K562 (cell line): ENCODE measurements around the gene SCUBE2. TPM values are rescaled to one million over a fixed set of nuclear protein-coding genes. Genes with fewer than 3 reads are reported as not detected.

Experiments used
- ARNT ChIP-seq, 2 experiments: fragments of 450-650 bp; IDR thresholded peaks; 2 replicates each; pipeline ENCODE4 v1.6.1; 2016; ENCODE audit warnings: mild to moderate bottlenecking in 1 of 2
- CTBP1 ChIP-seq: fragments of 450-650 bp; IDR thresholded peaks from 2 replicates; pipeline ENCODE4 v1.6.1; 2016; ENCODE audit warnings: borderline replicate concordance
- EGR1 ChIP-seq: fragments of 450-650 bp; conservative IDR thresholded peaks from 2 replicates; pipeline ENCODE4 v1.6.1; 2017; ENCODE audit warnings: mild to moderate bottlenecking
- ELK1 ChIP-seq: sonication (generic); formaldehyde crosslinking; IDR thresholded peaks from 2 replicates; pipeline ENCODE4 v1.8.1; 2022; ENCODE audit warnings: missing genetic modification reagents
- FOS ChIP-seq: IDR thresholded peaks from 3 replicates; pipeline ENCODE4 v1.6.1; 2011; ENCODE audit not compliant: insufficient read length; ENCODE audit errors: extremely low read depth
- FOXM1 ChIP-seq, 2 experiments: fragments of 450-650 bp in 1 of 2; sonication (generic) in 1 of 2; formaldehyde crosslinking in 1 of 2; IDR thresholded peaks; 2 replicates each; pipeline versions ENCODE4 v1.6.1 to v1.9.0; 2017 to 2022; ENCODE audit warnings: low read depth in 2 of 2, mild to moderate bottlenecking in 2 of 2, missing genetic modification reagents in 1 of 2, moderate library complexity in 1 of 2
- GATAD2A ChIP-seq: fragments of 450-650 bp; IDR thresholded peaks from 2 replicates; pipeline ENCODE4 v1.6.1; 2017
- HDAC3 ChIP-seq: fragments of 450-650 bp; IDR thresholded peaks from 2 replicates; pipeline ENCODE4 v1.6.1; 2018; ENCODE audit warnings: borderline replicate concordance, mild to moderate bottlenecking, moderate library complexity; ENCODE audit not compliant: partially characterized antibody
- HDAC6 ChIP-seq: IDR thresholded peaks from 2 replicates; pipeline ENCODE4 v1.6.1; 2012; ENCODE audit warnings: low read depth, mild to moderate bottlenecking, control low read depth, inconsistent platforms, low read length, moderate library complexity
- HMBOX1 ChIP-seq: sonication (generic); IDR thresholded peaks from 2 replicates; pipeline ENCODE4 v1.6.1; 2016
- HSF4 ChIP-seq: fragments of 250-450 bp; sonication (Bioruptor Pico); IDR thresholded peaks from 2 replicates; pipeline ENCODE4 v2.1.2; 2022; ENCODE audit warnings: mild to moderate bottlenecking, moderate library complexity, borderline replicate concordance
- IRF2 ChIP-seq: sonication (generic); formaldehyde crosslinking; IDR thresholded peaks from 2 replicates; pipeline ENCODE4 v1.8.1; 2022; ENCODE audit warnings: mild to moderate bottlenecking, missing genetic modification reagents
- KDM2B ChIP-seq: fragments of 250-450 bp; sonication (Bioruptor Pico); IDR thresholded peaks from 2 replicates; pipeline ENCODE4 v1.8.0; 2021; ENCODE audit warnings: mild to moderate bottlenecking, moderate library complexity
- KLF6 ChIP-seq: fragments of 250-450 bp; sonication (Bioruptor Pico); IDR thresholded peaks from 2 replicates; pipeline ENCODE4 v1.4.0; 2020; ENCODE audit warnings: mild to moderate bottlenecking, moderate library complexity, borderline replicate concordance
- MAFK ChIP-seq: IDR thresholded peaks from 2 replicates; pipeline ENCODE4 v1.6.1; 2011; ENCODE audit warnings: low read length, improper control_type of control experiment
- NFIC ChIP-seq: fragments of 450-650 bp; IDR thresholded peaks from 2 replicates; pipeline ENCODE4 v1.6.1; 2017; ENCODE audit warnings: mild to moderate bottlenecking, inconsistent platforms
- PHB2 ChIP-seq: fragments of 450-650 bp; IDR thresholded peaks from 2 replicates; pipeline ENCODE4 v1.6.1; 2017; ENCODE audit warnings: low read depth
- POLR2B ChIP-seq: fragments of 450-650 bp; IDR thresholded peaks from 2 replicates; pipeline ENCODE4 v1.6.1; 2018; ENCODE audit warnings: low read depth; ENCODE audit not compliant: partially characterized antibody
- RAD51 ChIP-seq: fragments of 450-650 bp; IDR thresholded peaks from 2 replicates; pipeline ENCODE4 v1.7.1; 2016; ENCODE audit warnings: low read depth, mild to moderate bottlenecking, borderline replicate concordance
- TCF3 ChIP-seq: sonication (generic); formaldehyde crosslinking; IDR thresholded peaks from 2 replicates; pipeline ENCODE4 v1.4.0; 2020; ENCODE audit warnings: mild to moderate bottlenecking, missing genetic modification reagents
- ZNF212 ChIP-seq: fragments of 450-650 bp; formaldehyde crosslinking; IDR thresholded peaks from 2 replicates; pipeline ENCODE4 v1.4.0; 2020; ENCODE audit warnings: mild to moderate bottlenecking
- ZNF217 ChIP-seq: sonication (generic); formaldehyde crosslinking; IDR thresholded peaks from 2 replicates; pipeline ENCODE4 v1.8.0; 2022; ENCODE audit warnings: mild to moderate bottlenecking, missing genetic modification reagents
- ZNF408 ChIP-seq: fragments of 250-450 bp; sonication (Bioruptor Pico); IDR thresholded peaks from 2 replicates; pipeline ENCODE4 v1.4.0; 2020; ENCODE audit warnings: low read depth, mild to moderate bottlenecking, moderate library complexity
- ZNF766 ChIP-seq: fragments of 200-800 bp; sonication (Bioruptor generic); conservative IDR thresholded peaks from 2 replicates; pipeline ENCODE4 v1.6.1; 2016; ENCODE audit warnings: missing genetic modification characterization, missing compliant biosample characterization
- polyA plus RNA-seq, 8 experiments: library from polyadenylated mRNA; depleted of rRNA in 4 of 8; stranded (reverse) in 5 of 8; unstranded in 3 of 8; fragments of >200 nt; fragmentation: Nextera tagmentation in 2 of 8; fragmentation: Illumina TruSeq in 1 of 8; extraction: Ambion mirVana in 2 of 8; extraction: Trizol in 1 of 8; gene quantifications; 2 replicates each; pipeline versions ENCODE4 v1.2.1 to v1.2.3, GENCODE V29; 2011 to 2014; ENCODE audit warnings: inconsistent platforms in 1 of 8, missing spikeins in 1 of 8
- total RNA-seq, 7 experiments: library from RNA; depleted of rRNA in 6 of 7; stranded (reverse); fragments of >200 nt in 6 of 7; fragmentation: Illumina TruSeq in 2 of 7; extraction: Trizol in 2 of 7; gene quantifications; 2 replicates each; pipeline versions ENCODE4 v1.2.1 to v1.2.3, GENCODE V29; 2011 to 2021; ENCODE audit warnings: low replicate concordance in 1 of 7
- TF ChIP-seq, protein P1 (sequence below): fragments of 450-650 bp; formaldehyde crosslinking; IDR thresholded peaks from 2 replicates; pipeline ENCODE4 v1.4.0; 2020; ENCODE audit warnings: mild to moderate bottlenecking

Gene SCUBE2
- total and polyA plus RNA-seq, 9 of the 15 experiments (the other 6 are each of a cell fraction or from before 2014, with no cell fraction given): 0.06 to 0.40 (median 0.07) TPM; not detected in 6

DNA sequence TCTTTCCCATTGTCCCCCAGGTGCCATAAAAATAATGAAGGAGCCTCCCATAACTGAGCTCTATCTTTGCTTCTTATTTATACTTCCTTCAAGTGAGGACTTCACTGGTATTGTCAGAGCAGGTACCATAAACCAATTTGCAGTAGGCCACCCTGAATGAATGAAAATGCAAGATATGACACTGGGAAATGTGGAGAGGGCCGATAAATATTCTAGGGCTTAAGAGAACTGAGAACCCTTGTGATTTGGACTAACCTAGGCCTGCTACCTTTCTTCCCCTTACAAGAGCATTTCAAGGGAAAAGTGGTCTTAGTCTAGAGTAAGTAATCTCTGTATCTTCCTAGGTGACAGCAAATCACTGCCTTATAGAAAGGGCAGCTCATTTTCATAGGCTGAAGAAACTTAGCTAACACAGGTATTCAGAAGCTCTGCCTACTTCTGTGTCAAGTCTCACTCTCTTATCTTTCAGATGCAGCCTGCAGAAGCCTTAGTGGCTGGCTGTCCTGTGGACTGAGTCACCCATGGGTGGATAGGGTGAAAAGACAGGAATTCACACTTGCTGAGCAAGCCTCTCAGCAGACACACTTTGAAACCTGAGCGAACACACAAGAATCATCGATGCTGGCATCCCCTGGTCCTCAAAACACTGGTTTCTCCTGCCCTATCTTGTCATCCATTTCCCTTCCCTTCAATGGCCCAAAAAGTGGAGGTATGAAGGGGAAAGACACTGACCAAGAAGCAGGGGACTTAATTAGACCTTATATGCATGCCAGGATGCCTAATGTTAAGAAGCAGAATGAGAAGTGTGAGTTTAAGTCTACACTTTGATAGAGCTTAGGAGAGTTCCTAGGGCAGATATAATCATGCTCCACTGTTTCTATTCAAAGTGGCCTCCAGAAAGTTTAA lies 102.8 kb downstream of the SCUBE2 start (continued):
- TF ChIP-seq FOS: peak; percentile 54
- no peak for TF ChIP-seq POLR2B
- TF ChIP-seq, protein P1, sequence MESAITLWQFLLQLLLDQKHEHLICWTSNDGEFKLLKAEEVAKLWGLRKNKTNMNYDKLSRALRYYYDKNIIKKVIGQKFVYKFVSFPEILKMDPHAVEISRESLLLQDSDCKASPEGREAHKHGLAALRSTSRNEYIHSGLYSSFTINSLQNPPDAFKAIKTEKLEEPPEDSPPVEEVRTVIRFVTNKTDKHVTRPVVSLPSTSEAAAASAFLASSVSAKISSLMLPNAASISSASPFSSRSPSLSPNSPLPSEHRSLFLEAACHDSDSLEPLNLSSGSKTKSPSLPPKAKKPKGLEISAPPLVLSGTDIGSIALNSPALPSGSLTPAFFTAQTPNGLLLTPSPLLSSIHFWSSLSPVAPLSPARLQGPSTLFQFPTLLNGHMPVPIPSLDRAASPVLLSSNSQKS: 0 out of 2 replicates have a peak, but pooled peaks have one; percentile 33
- TF ChIP-seq ZNF766: peak; percentile 57; the same call in 1 of the 2 replicates
- TF ChIP-seq EGR1: no peak
- no peak for TF ChIP-seq ELK1
- TF ChIP-seq IRF2 (CRISPR knock-in tag): no peak
- peak; percentile 53 for TF ChIP-seq HDAC3
- TF ChIP-seq TCF3 (CRISPR knock-in tag): peak; percentile 96
- peak; percentile 64; the same call in 1 of the 2 replicates for TF ChIP-seq PHB2
- peak; percentile 92 for TF ChIP-seq CTBP1
- TF ChIP-seq HSF4 (CRISPR knock-in tag): no peak
- no peak for TF ChIP-seq KLF6 (CRISPR knock-in tag)
- TF ChIP-seq ZNF217: no peak
- TF ChIP-seq MAFK: peak; percentile 50; the same call in 1 of the 2 replicates
- TF ChIP-seq HDAC6: no peak
- TF ChIP-seq HMBOX1: peak; percentile 81
- peak; percentile 76 for TF ChIP-seq FOXM1 (IDR thresholded peaks at IDR 0.05; ENCODE audit: low read depth)
- TF ChIP-seq FOXM1 (CRISPR knock-in tag; IDR thresholded peaks at IDR 0.05; ENCODE audit: low read depth): no peak
- peak; percentile 69 for TF ChIP-seq NFIC
- TF ChIP-seq KDM2B (CRISPR knock-in tag): no peak
- no peak for TF ChIP-seq ZNF212 (CRISPR knock-in tag)
- TF ChIP-seq ARNT (IDR thresholded peaks at IDR 0.05): 0 out of 4 replicates have a peak, but pooled peaks of 1 of the 2 experiments have one; percentile 35
- TF ChIP-seq RAD51: no peak
- TF ChIP-seq GATAD2A: 0 out of 2 replicates have a peak, but pooled peaks have one; percentile 59
- no peak for TF ChIP-seq ZNF408 (CRISPR knock-in tag)
